ENCODE measurements around the gene SLC36A1. TPM values are rescaled to one million over a fixed set of nuclear protein-coding genes. Genes with fewer than 3 reads are reported as not detected.

SLC36A1 gene
- total RNA-seq, 2 experiments from 2014 or later: 3.4 to 4.4 TPM

GRCh38 chr5:151454166-151454565 lies 6.8 kb downstream of the SLC36A1 start:
- peaks cover 2% of the 10 kb centered on the region for H3K36me3 Mint-ChIP-seq (ENCODE audit: low read depth)

GRCh38 chr5:151454889-151455288 lies 7.5 kb downstream of the SLC36A1 start:
- no peaks in the 10 kb centered on the region for H3K9me3 Mint-ChIP-seq (ENCODE audit: low read depth)
- H3K27ac Mint-ChIP-seq: no peak overlapping the region
- H3K36me3 Mint-ChIP-seq (ENCODE audit: low read depth): peaks cover 2% of the 10 kb centered on the region
- intact Hi-C loops (cut with DNase I, micrococcal nuclease): no loop called here
- ATAC-seq (no peak), DNase-seq (no peak)
- ChIA-PET CTCF (no interaction called here), POLR2A (no interaction called here)
- no peak overlapping the region for H3K4me3 Mint-ChIP-seq
- no peaks in the 10 kb centered on the region for H3K27me3 Mint-ChIP-seq
- H3K4me1 Mint-ChIP-seq: peaks cover 7% of the 10 kb centered on the region

More at GRCh38 chr5:151454166-151454565, 6.8 kb downstream of the SLC36A1 start:
- intact Hi-C loops (cut with DNase I, micrococcal nuclease): no loop called here
- H3K9me3 Mint-ChIP-seq (ENCODE audit: low read depth): no peaks in the 10 kb centered on the region
- no peak overlapping the region for H3K27ac Mint-ChIP-seq
- POLR2A ChIA-PET: no interaction called here
- CTCF ChIA-PET: no interaction called here
- ATAC-seq (no peak), DNase-seq (no peak)
- H3K4me3 Mint-ChIP-seq: no peak overlapping the region
- H3K4me1 Mint-ChIP-seq: peaks cover 12% of the 10 kb centered on the region
- no peaks in the 10 kb centered on the region for H3K27me3 Mint-ChIP-seq

GRCh38 chr5:151456321-151456940 lies 9.0 kb downstream of the SLC36A1 start:
- no peaks in the 10 kb centered on the region for H3K9me3 Mint-ChIP-seq (ENCODE audit: low read depth)
- H3K27me3 Mint-ChIP-seq: no peaks in the 10 kb centered on the region
- intact Hi-C loops (cut with DNase I, micrococcal nuclease): no loop called here
- H3K4me1 Mint-ChIP-seq: peaks cover 6% of the 10 kb centered on the region
- H3K27ac Mint-ChIP-seq: no peak overlapping the region
- no peak overlapping the region for H3K4me3 Mint-ChIP-seq
- H3K36me3 Mint-ChIP-seq (ENCODE audit: low read depth): peaks cover 2% of the 10 kb centered on the region
- ATAC-seq: no peak
- no peak for DNase-seq
- ChIA-PET CTCF (interaction anchor here (1.3 to 2.5 kb wide), 2 partner anchors 8 to 283 kb away, joined by 3 to 13 read pairs; partner anchors contain the start of gene SLC36A1), POLR2A (no interaction called here)

GRCh38 chr5:151458314-151458713 lies 10.9 kb downstream of the SLC36A1 start:
- no peak for ATAC-seq
- POLR2A ChIA-PET: no interaction called here
- intact Hi-C loops (cut with DNase I, micrococcal nuclease): no loop called here
- peaks cover 2% of the 10 kb centered on the region for H3K36me3 Mint-ChIP-seq (ENCODE audit: low read depth)
- H3K27me3 Mint-ChIP-seq: no peaks in the 10 kb centered on the region
- H3K4me1 Mint-ChIP-seq: no peaks in the 10 kb centered on the region
- H3K27ac Mint-ChIP-seq: no peak overlapping the region
- no peak overlapping the region for H3K4me3 Mint-ChIP-seq
- H3K9me3 Mint-ChIP-seq (ENCODE audit: low read depth): no peaks in the 10 kb centered on the region
- CTCF ChIA-PET: interaction anchor here (1.5 kb wide), 1 partner anchor 9 kb away, joined by 4 read pairs; no protein-coding TSS in a partner anchor
- no peak for DNase-seq

- POLR2A ChIA-PET: interaction anchor here (0.6 kb wide), 1 partner anchor 334 kb away, joined by 4 read pairs; no protein-coding TSS in a partner anchor
- Mint-ChIP-seq H3K27ac (no peak overlapping the region), H3K4me3 (no peak overlapping the region), H3K27me3 (no peaks in the 10 kb centered on the region), H3K9me3 (ENCODE audit: low read depth) (no peaks in the 10 kb centered on the region), H3K36me3 (ENCODE audit: low read depth) (peaks cover 6% of the 10 kb centered on the region), H3K4me1 (no peaks in the 10 kb centered on the region)
- intact Hi-C loops (cut with DNase I, micrococcal nuclease): no loop called here
- DNase-seq (no peak), ATAC-seq (no peak)
- CTCF ChIA-PET: interaction anchor here (1.0 to 2.2 kb wide), 5 partner anchors 11 to 64 kb away, joined by 3 to 7 read pairs (median 4); partner anchors contain the start of gene SLC36A1
These were observed 12.4 kb downstream of the SLC36A1 start for GRCh38 chr5:151459680-151460324.

GRCh38 chr5:151461312-151461711 lies 13.9 kb downstream of the SLC36A1 start:
- Mint-ChIP-seq H3K4me1 (no peaks in the 10 kb centered on the region), H3K27ac (no peak overlapping the region), H3K27me3 (no peaks in the 10 kb centered on the region), H3K4me3 (no peak overlapping the region), H3K36me3 (ENCODE audit: low read depth) (peaks cover 16% of the 10 kb centered on the region), H3K9me3 (ENCODE audit: low read depth) (no peaks in the 10 kb centered on the region)
- DNase-seq (no peak), ATAC-seq (no peak)
- intact Hi-C loops (cut with DNase I, micrococcal nuclease): no loop called here
- CTCF ChIA-PET: interaction anchor here (0.6 kb wide), 1 partner anchor 190 kb away, joined by 3 read pairs; no protein-coding TSS in a partner anchor
- POLR2A ChIA-PET: no interaction called here

- H3K36me3 Mint-ChIP-seq (ENCODE audit: low read depth): peaks cover 24% of the 10 kb centered on the region
- ATAC-seq (no peak), DNase-seq (no peak)
- H3K27me3 Mint-ChIP-seq: no peaks in the 10 kb centered on the region
- H3K4me1 Mint-ChIP-seq: no peaks in the 10 kb centered on the region
- H3K9me3 Mint-ChIP-seq (ENCODE audit: low read depth): no peaks in the 10 kb centered on the region
- POLR2A ChIA-PET: no interaction called here
- intact Hi-C loops (cut with DNase I, micrococcal nuclease): no loop called here
- CTCF ChIA-PET: interaction anchor here (0.6 to 1.9 kb wide), 4 partner anchors 12 to 195 kb away, joined by 3 to 5 read pairs (median 4); partner anchors contain the start of gene SLC36A1
- no peak overlapping the region for H3K4me3 Mint-ChIP-seq
- no peak overlapping the region for H3K27ac Mint-ChIP-seq
These were observed 16.0 kb downstream of the SLC36A1 start for GRCh38 chr5:151463137-151464029.

GRCh38 chr5:151464101-151464500 lies 16.7 kb downstream of the SLC36A1 start:
- Mint-ChIP-seq H3K4me1 (no peaks in the 10 kb centered on the region), H3K4me3 (no peak overlapping the region), H3K9me3 (ENCODE audit: low read depth) (no peaks in the 10 kb centered on the region), H3K27ac (no peak overlapping the region), H3K27me3 (no peaks in the 10 kb centered on the region), H3K36me3 (ENCODE audit: low read depth) (peaks cover 25% of the 10 kb centered on the region)
- intact Hi-C loops (cut with DNase I, micrococcal nuclease): no loop called here
- ChIA-PET POLR2A (no interaction called here), CTCF (interaction anchor here (1.0 to 1.9 kb wide), 2 partner anchors 16 to 17 kb away, joined by 4 to 5 read pairs; partner anchors contain the start of gene SLC36A1)
- DNase-seq: no peak
- no peak for ATAC-seq

- Mint-ChIP-seq H3K27me3 (no peaks in the 10 kb centered on the region), H3K9me3 (ENCODE audit: low read depth) (no peaks in the 10 kb centered on the region), H3K4me3 (no peak overlapping the region), H3K36me3 (ENCODE audit: low read depth) (peaks cover 25% of the 10 kb centered on the region), H3K27ac (no peak overlapping the region), H3K4me1 (no peaks in the 10 kb centered on the region)
- DNase-seq (no peak), ATAC-seq (no peak)
- ChIA-PET POLR2A (no interaction called here), CTCF (interaction anchor here (0.5 to 0.6 kb wide), 2 partner anchors 16 to 245 kb away, joined by 3 read pairs; no protein-coding TSS in a partner anchor)
- intact Hi-C loops (cut with DNase I, micrococcal nuclease): no loop called here
These were observed 18.1 kb downstream of the SLC36A1 start for GRCh38 chr5:151465476-151465875.

GRCh38 chr5:151467576-151467975 lies 20.2 kb downstream of the SLC36A1 start:
- POLR2A ChIA-PET: no interaction called here
- Mint-ChIP-seq H3K4me3 (no peak overlapping the region), H3K4me1 (no peaks in the 10 kb centered on the region), H3K36me3 (ENCODE audit: low read depth) (peaks cover 25% of the 10 kb centered on the region), H3K27ac (no peak overlapping the region), H3K9me3 (ENCODE audit: low read depth) (no peaks in the 10 kb centered on the region), H3K27me3 (no peaks in the 10 kb centered on the region)
- ATAC-seq: no peak
- intact Hi-C loops (cut with DNase I, micrococcal nuclease): no loop called here
- CTCF ChIA-PET: interaction anchor here (0.6 to 1.0 kb wide), 3 partner anchors 21 to 185 kb away, joined by 3 to 5 read pairs (median 4); no protein-coding TSS in a partner anchor
- no peak for DNase-seq

- Mint-ChIP-seq H3K9me3 (ENCODE audit: low read depth) (no peaks in the 10 kb centered on the region), H3K4me1 (no peaks in the 10 kb centered on the region), H3K27me3 (no peaks in the 10 kb centered on the region), H3K27ac (no peak overlapping the region), H3K36me3 (ENCODE audit: low read depth) (peaks cover 21% of the 10 kb centered on the region), H3K4me3 (no peak overlapping the region)
- ChIA-PET POLR2A (no interaction called here), CTCF (no interaction called here)
- ATAC-seq (no peak), DNase-seq (no peak)
- intact Hi-C loops (cut with DNase I, micrococcal nuclease): no loop called here
These were observed 22.0 kb downstream of the SLC36A1 start for GRCh38 chr5:151469386-151469785.

All from activated CD4-positive, alpha-beta T cell treated with anti-CD3 and anti-CD28 coated beads for 36 hours (primary cell).